ENCODE measurements around the gene S100A13. TPM values are rescaled to one million over a fixed set of nuclear protein-coding genes. Genes with fewer than 3 reads are reported as not detected.
"Not testable (repeated sequence)": the region's sequence is repeated elsewhere in the genome, so short reads cannot be mapped to it uniquely, and the experiment has no call there.

S100A13 gene
- polyA plus RNA-seq, 1 experiment, result 310 TPM

DNA sequence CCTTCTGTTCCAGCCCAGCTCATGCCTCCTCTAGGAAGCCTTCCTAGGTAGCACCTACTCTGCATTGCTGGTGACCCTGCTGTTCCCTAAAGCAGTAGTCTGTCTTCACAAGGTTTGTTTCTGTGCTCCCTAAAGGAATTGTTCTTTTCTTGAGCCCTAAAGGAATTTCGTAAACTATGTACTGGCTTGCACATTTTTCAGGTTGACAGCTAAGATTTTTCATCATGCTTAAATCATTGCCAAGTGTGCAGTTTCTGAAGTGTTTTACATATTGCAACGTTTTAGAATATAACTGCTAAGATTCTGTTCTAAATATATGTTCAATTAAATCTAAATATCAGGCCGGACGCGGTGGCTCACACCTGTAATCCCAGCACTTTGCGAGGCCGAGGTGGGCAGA, 27.5 kb downstream of the S100A13 start:
- CTCF ChIA-PET, result interaction anchor here (1.0 to 1.5 kb wide), 5 partner anchors 27 to 78 kb away, joined by 3 to 8 read pairs (median 3); partner anchors contain the start of gene S100A13
- no peaks in the 10 kb centered on the region for H3K9me3 ChIP-seq (ENCODE audit: control insufficient read depth, insufficient read depth, low read length)
- H3K4me3 ChIP-seq (ENCODE audit: low read depth, low read length), result no peak overlapping the region
- no peak overlapping the region for H3K27ac ChIP-seq (ENCODE audit: low read depth, low read length)
- POLR2A ChIA-PET, result interaction anchor here (1.3 kb wide), 1 partner anchor 13 kb away, joined by 4 read pairs; the partner anchor contains the start of gene S100A16
- no peaks in the 10 kb centered on the region for H3K27me3 ChIP-seq (ENCODE audit: control insufficient read depth, insufficient read depth, low read length)
- TF ChIP-seq CTCF (IDR thresholded peaks at IDR 0.05; ENCODE audit: low read depth, low read length), result no peak
- DNase-seq (ENCODE audit: low read depth, low spot score), result no peak

DNA sequence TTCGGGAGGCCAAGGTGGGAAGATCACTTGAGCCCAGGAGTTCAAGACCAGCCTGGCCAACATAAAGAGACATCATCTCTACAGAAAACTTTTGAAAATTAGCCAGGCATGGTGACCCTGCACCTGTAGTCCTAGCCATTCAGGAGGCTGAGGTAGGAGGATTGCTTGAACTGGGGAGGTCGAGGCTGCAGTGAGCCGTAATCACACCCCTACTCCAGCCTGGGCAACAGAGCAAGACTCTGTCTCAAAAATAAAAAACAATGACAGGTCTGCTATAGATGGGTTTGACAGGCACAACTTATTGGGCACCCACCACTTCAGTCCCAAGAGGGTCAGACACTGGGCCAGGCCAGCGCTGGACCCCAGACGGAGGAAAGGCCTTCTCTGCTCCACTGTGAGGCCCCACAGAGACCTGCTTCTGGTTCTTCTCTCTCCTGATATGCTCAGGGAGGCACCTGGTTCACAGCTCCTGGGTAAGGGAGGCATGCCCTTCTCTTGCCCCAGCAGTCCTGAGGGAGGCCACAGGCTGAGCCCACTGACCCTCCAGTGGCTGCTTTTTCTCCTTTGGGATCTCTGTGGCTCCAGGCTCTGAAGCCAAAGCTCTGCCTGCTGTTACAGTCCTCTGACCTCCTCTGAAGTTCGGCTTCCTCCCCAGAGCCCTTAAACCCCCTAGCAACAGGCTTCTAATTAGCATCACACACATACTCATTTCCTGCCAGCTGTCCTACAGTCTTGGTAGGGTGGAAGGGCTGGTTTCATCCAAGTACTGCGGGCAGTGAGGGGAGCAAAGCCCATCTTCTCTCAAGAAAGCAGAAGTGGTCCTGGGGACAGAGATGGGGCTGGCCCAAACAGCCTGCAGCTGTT, 28.8 kb downstream of the S100A13 start:
- Histone ChIP-seq H3K4me3 (ENCODE audit: low read depth, low read length) (no peak overlapping the region), H3K27ac (ENCODE audit: low read depth, low read length) (peak overlapping the region; percentile 68), H3K9me3 (ENCODE audit: control insufficient read depth, insufficient read depth, low read length) (no peaks in the 10 kb centered on the region), H3K27me3 (ENCODE audit: control insufficient read depth, insufficient read depth, low read length) (no peaks in the 10 kb centered on the region)
- CTCF ChIA-PET, result interaction anchor here (0.9 to 1.5 kb wide), 6 partner anchors 26 to 79 kb away, joined by 3 to 8 read pairs (median 4); partner anchors contain the start of gene S100A13
- DNase-seq (ENCODE audit: low read depth, low spot score), result no peak
- TF ChIP-seq CTCF (IDR thresholded peaks at IDR 0.05; ENCODE audit: low read depth, low read length), result no peak
- POLR2A ChIA-PET, result interaction anchor here (0.6 to 1.3 kb wide), 4 partner anchors 14 to 302 kb away, joined by 3 to 5 read pairs (median 4); partner anchors contain the start of gene S100A16

GRCh38 chr1:153597206-153597605, 30.1 kb downstream of the S100A13 start:
- CTCF ChIA-PET, result interaction anchor here (1.0 kb wide), 1 partner anchor 64 kb away, joined by 4 read pairs; no protein-coding TSS in a partner anchor
- POLR2A ChIA-PET, result no interaction called here
- H3K27me3 ChIP-seq (ENCODE audit: control insufficient read depth, insufficient read depth, low read length), result no peaks in the 10 kb centered on the region
- H3K27ac ChIP-seq (ENCODE audit: low read depth, low read length), result no peak overlapping the region
- TF ChIP-seq CTCF (IDR thresholded peaks at IDR 0.05; ENCODE audit: low read depth, low read length), result no peak
- no peaks in the 10 kb centered on the region for H3K9me3 ChIP-seq (ENCODE audit: control insufficient read depth, insufficient read depth, low read length)
- no peak overlapping the region for H3K4me3 ChIP-seq (ENCODE audit: low read depth, low read length)
- DNase-seq (ENCODE audit: low read depth, low spot score), result no peak

- TF ChIP-seq CTCF (IDR thresholded peaks at IDR 0.05; ENCODE audit: low read depth, low read length), result no peak
- H3K9me3 ChIP-seq (ENCODE audit: control insufficient read depth, insufficient read depth, low read length), result no peaks in the 10 kb centered on the region
- H3K27ac ChIP-seq (ENCODE audit: low read depth, low read length), result no peak overlapping the region
- ChIA-PET POLR2A (interaction anchor here (0.8 kb wide), 1 partner anchor 17 kb away, joined by 4 read pairs; no protein-coding TSS in a partner anchor), CTCF (interaction anchor here (0.6 to 3.7 kb wide), 7 partner anchors 20 to 243 kb away, joined by 3 to 19 read pairs (median 3); partner anchors contain the start of gene S100A13)
- H3K4me3 ChIP-seq (ENCODE audit: low read depth, low read length), result no peak overlapping the region
- DNase-seq (ENCODE audit: low read depth, low spot score), result no peak
- no peaks in the 10 kb centered on the region for H3K27me3 ChIP-seq (ENCODE audit: control insufficient read depth, insufficient read depth, low read length)
These were observed 34.6 kb downstream of the S100A13 start for GRCh38 chr1:153592748-153593147.

DNA sequence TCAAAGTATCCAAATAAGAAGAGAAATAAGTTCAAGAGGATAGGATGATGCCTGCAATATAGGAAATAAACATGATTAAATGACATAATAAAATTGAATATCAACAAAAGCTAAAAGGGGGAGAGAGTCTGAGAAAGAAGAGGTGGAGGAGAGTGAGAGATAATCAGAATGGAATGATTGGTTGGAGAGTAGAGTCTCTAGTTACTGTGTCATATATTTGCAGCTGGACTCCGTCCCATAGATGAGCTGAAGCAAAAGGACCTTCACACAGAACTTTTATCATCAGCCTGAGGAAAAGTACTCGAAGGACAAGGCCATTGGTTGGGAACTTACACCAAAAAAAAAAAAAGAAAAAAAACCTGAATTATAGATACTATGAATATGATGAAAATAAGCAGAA, 38.8 kb downstream of the S100A13 start:
- DNase-seq (ENCODE audit: low read depth, low spot score), result no peak
- ChIA-PET CTCF (interaction anchor here (1.1 to 1.9 kb wide), 3 partner anchors 16 to 55 kb away, joined by 5 to 6 read pairs (median 5); no protein-coding TSS in a partner anchor), POLR2A (interaction anchor here (0.7 kb wide), 1 partner anchor 54 kb away, joined by 5 read pairs; no protein-coding TSS in a partner anchor)
- Histone ChIP-seq H3K4me3 (ENCODE audit: low read depth, low read length) (no peak overlapping the region), H3K27ac (ENCODE audit: low read depth, low read length) (no peak overlapping the region), H3K9me3 (ENCODE audit: control insufficient read depth, insufficient read depth, low read length) (no peaks in the 10 kb centered on the region), H3K27me3 (ENCODE audit: control insufficient read depth, insufficient read depth, low read length) (no peaks in the 10 kb centered on the region)
- TF ChIP-seq CTCF (IDR thresholded peaks at IDR 0.05; ENCODE audit: low read depth, low read length), result no peak

DNA sequence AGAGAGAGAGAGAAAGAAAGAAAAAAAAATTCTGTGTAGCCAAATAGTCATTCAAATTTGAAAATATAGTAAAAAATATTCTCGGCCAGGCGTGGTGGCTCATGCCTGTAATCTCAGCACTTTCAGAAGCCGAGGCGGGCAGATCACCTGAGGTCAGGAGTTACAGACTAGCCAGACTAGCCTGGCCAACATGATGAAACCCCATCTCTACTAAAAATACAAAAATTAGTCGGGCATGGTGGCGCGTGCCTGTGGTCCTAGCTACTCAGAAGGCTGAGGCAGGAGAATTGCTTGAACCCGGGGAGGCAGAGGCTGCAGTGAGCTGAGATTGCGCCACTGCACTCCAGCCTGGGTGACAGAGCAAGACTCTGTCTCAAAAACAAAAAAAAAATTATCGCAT, 39.3 kb downstream of the S100A13 start:
- CTCF ChIA-PET, result interaction anchor here (1.1 to 1.9 kb wide), 3 partner anchors 16 to 55 kb away, joined by 5 to 6 read pairs (median 5); no protein-coding TSS in a partner anchor
- POLR2A ChIA-PET, result interaction anchor here (0.7 kb wide), 1 partner anchor 53 kb away, joined by 5 read pairs; no protein-coding TSS in a partner anchor
- not testable (repeated sequence) for H3K27ac ChIP-seq (ENCODE audit: low read depth, low read length); DNase-seq (ENCODE audit: low read depth, low spot score); H3K4me3 ChIP-seq (ENCODE audit: low read depth, low read length); H3K9me3 ChIP-seq (ENCODE audit: control insufficient read depth, insufficient read depth, low read length); H3K27me3 ChIP-seq (ENCODE audit: control insufficient read depth, insufficient read depth, low read length)

All from AG04450 (cell line).